IMR-90 (cell line): ENCODE results near the gene ZFPM1. TPM values are rescaled to one million over a fixed set of nuclear protein-coding genes. Genes with fewer than 3 reads are reported as not detected.

Experiments
- ATAC-seq: fragments of 200-7000 bp; cut with Tn5 transposase; 2 replicates; pipeline ENCODE4 v1.9.1; 2020; ENCODE audit warnings: low read depth, mild to moderate bottlenecking, moderate library complexity
- BruUV-seq: library from RNA; stranded (reverse); fragments of 400-500 nt; replicated peaks from 2 replicates; lab custom pipeline; 2021; lab: Mats Ljungman, UMichigan
- CTCF ChIA-PET: fragments of 300-600 bp; formaldehyde crosslinking; extraction: SDS; loops from one replicate; lab custom pipeline; 2021; ENCODE audit warnings: antibody characterized with exemption; lab: Yijun Ruan, JAX
- POLR2A ChIA-PET: fragments of 300-600 bp; sonication (Branson Sonifier 250); formaldehyde crosslinking; loops from one replicate; lab custom pipeline; 2022; ENCODE audit warnings: antibody characterized with exemption; ENCODE audit not compliant: unreplicated experiment; lab: Charles Lee
- DNase-seq: peaks from one replicate; pipeline ENCODE4 v3.0.0; 2013
- H2AFZ ChIP-seq: replicated peaks from 2 replicates; pipeline ENCODE3; 2013; ENCODE audit warnings: low read length, mild to moderate bottlenecking; ENCODE audit not compliant: poor library complexity
- H2AK5ac ChIP-seq: 2 replicates; pipeline ENCODE4 v1.6.1; 2013; ENCODE audit warnings: low read depth, low read length, inconsistent platforms
- H2AK9ac ChIP-seq: replicated peaks from 2 replicates; pipeline ENCODE3; 2013; ENCODE audit warnings: mild to moderate bottlenecking, low read depth, low read length, moderate library complexity; ENCODE audit not compliant: poor library complexity
- H2BK120ac ChIP-seq: 2 replicates; pipeline ENCODE4 v1.6.1; 2013; ENCODE audit warnings: low read depth, low read length, inconsistent platforms
- H2BK15ac ChIP-seq: 3 replicates; pipeline ENCODE4 v1.6.1; 2013; ENCODE audit warnings: low read depth, low read length, inconsistent platforms
- H2BK20ac ChIP-seq: 2 replicates; pipeline ENCODE4 v1.6.1; 2013; ENCODE audit warnings: low read depth, mild to moderate bottlenecking, inconsistent platforms, low read length, moderate library complexity
- H2BK5ac ChIP-seq: 2 replicates; pipeline ENCODE4 v1.6.1; 2013; ENCODE audit warnings: mild to moderate bottlenecking, low read depth, low read length, inconsistent platforms; ENCODE audit not compliant: poor library complexity, severe bottlenecking
- H3K14ac ChIP-seq: replicated peaks from 2 replicates; pipeline ENCODE4 v1.6.1; 2013; ENCODE audit warnings: low read depth, low read length, inconsistent platforms
- H3K18ac ChIP-seq: 2 replicates; pipeline ENCODE4 v1.6.1; 2013; ENCODE audit warnings: low read depth, low read length, control low read depth
- H3K23ac ChIP-seq: 2 replicates; pipeline ENCODE4 v1.6.1; 2013; ENCODE audit warnings: low read depth, low read length, inconsistent platforms
- H3K27ac ChIP-seq: 2 replicates; pipeline ENCODE4 v1.5.1; 2013; ENCODE audit warnings: mild to moderate bottlenecking, control low read depth, low read length; ENCODE audit not compliant: insufficient read depth
- H3K27me3 ChIP-seq: 2 replicates; pipeline ENCODE4 v1.6.1; 2013; ENCODE audit warnings: low read length; ENCODE audit not compliant: control insufficient read depth, insufficient read depth
- H3K36me3 ChIP-seq: 2 replicates; pipeline ENCODE4 v1.6.1; 2013; ENCODE audit warnings: low read length, mixed read lengths; ENCODE audit not compliant: control insufficient read depth, insufficient read depth
- H3K4ac ChIP-seq: 2 replicates; pipeline ENCODE4 v1.6.1; 2013; ENCODE audit warnings: low read depth, low read length, inconsistent platforms
- H3K4me1 ChIP-seq: 2 replicates; pipeline ENCODE4 v1.6.1; 2013; ENCODE audit warnings: low read length, mixed read lengths; ENCODE audit not compliant: control insufficient read depth, insufficient read depth
- H3K4me2 ChIP-seq: 2 replicates; pipeline ENCODE4 v1.6.1; 2013; ENCODE audit warnings: low read depth, mild to moderate bottlenecking, control low read depth, low read length, moderate library complexity
- H3K4me3 ChIP-seq: 2 replicates; pipeline ENCODE4 v1.5.1; 2013; ENCODE audit warnings: low read depth, mild to moderate bottlenecking, control low read depth, low read length, moderate library complexity; ENCODE audit not compliant: insufficient read depth
- H3K56ac ChIP-seq: 2 replicates; pipeline ENCODE4 v1.6.1; 2013; ENCODE audit warnings: low read length, inconsistent platforms; ENCODE audit not compliant: insufficient read depth; ENCODE audit errors: extremely low read depth
- H3K79me1 ChIP-seq, 2 experiments: 2 replicates each; pipeline ENCODE4 v1.6.1; 2013; ENCODE audit warnings: low read length in 2 of 2, inconsistent platforms in 1 of 2, low read depth in 1 of 2
- H3K9ac ChIP-seq: 2 replicates; pipeline ENCODE4 v1.6.1; 2013; ENCODE audit warnings: low read depth, low read length, control low read depth
- H3K9me1 ChIP-seq: 2 replicates; pipeline ENCODE4 v1.6.1; 2013; ENCODE audit warnings: low read length, inconsistent platforms; ENCODE audit not compliant: insufficient read depth
- H3K9me3 ChIP-seq: 2 replicates; pipeline ENCODE4 v1.6.1; 2013; ENCODE audit warnings: low read length; ENCODE audit not compliant: control insufficient read depth, insufficient read depth
- H4K20me1 ChIP-seq: 2 replicates; pipeline ENCODE4 v1.6.1; 2013; ENCODE audit warnings: low read length, inconsistent platforms; ENCODE audit not compliant: insufficient read depth
- H4K5ac ChIP-seq: 2 replicates; pipeline ENCODE4 v1.6.1; 2013; ENCODE audit warnings: mild to moderate bottlenecking, low read depth, low read length, control low read depth
- H4K8ac ChIP-seq, 2 experiments: 2 replicates each; pipeline ENCODE4 v1.6.1; 2013; ENCODE audit warnings: low read depth in 2 of 2, low read length in 2 of 2, control low read depth in 1 of 2, inconsistent platforms in 1 of 2
- H4K91ac ChIP-seq: 2 replicates; pipeline ENCODE4 v1.6.1; 2013; ENCODE audit warnings: low read depth, low read length, inconsistent platforms; ENCODE audit not compliant: insufficient read depth
- RCOR1 ChIP-seq: IDR thresholded peaks from 2 replicates; pipeline ENCODE4 v1.6.1; 2012; ENCODE audit warnings: mild to moderate bottlenecking, low read length, improper control_type of control experiment; ENCODE audit not compliant: insufficient replicate concordance
- RFX5 ChIP-seq: IDR thresholded peaks from 2 replicates; pipeline ENCODE4 v1.8.0; 2012; ENCODE audit warnings: low read depth, mild to moderate bottlenecking, low read length, moderate library complexity
- WGBS, 2 experiments: methylation state at CpG; one replicate each; pipeline versions ENCODE4 v1.1.5 to v1.1.7; 2013; ENCODE audit warnings: missing lambda C conversion rate in 2 of 2; ENCODE audit not compliant: insufficient read length in 1 of 2; ENCODE audit errors: extremely low coverage in 2 of 2; 5-methylcytosine and 5-hydroxymethylcytosine counted together
- dilution Hi-C: fragments of 300-500 bp; cut with HindIII; formaldehyde crosslinking; loops from one replicate; pipeline ENCODE4 v1.14.3; 2018; ENCODE audit warnings: low sequenced_read_pairs; ENCODE audit not compliant: unreplicated experiment
- in situ Hi-C: fragments of 300-500 bp; cut with MboI; formaldehyde crosslinking; loops from 3 replicates; pipeline ENCODE4 v1.14.3; 2019; ENCODE audit warnings: low sequenced_read_pairs, inconsistent platforms, mixed read lengths
- intact Hi-C: fragments of 100-400 bp; cut with micrococcal nuclease; formaldehyde crosslinking; loops from 2 replicates; pipeline ENCODE4 v1.10.0; 2022
- polyA plus RNA-seq, 3 experiments: library from polyadenylated mRNA; depleted of rRNA; stranded (reverse); fragments of >200 nt; gene quantifications; 2 replicates each; pipeline ENCODE4 v1.2.3, GENCODE V29; 2012; ENCODE audit warnings: low replicate concordance in 1 of 3
- total RNA-seq: library from RNA; depleted of rRNA; stranded (reverse); fragments of >200 nt; gene quantifications from 2 replicates; pipeline ENCODE4 v1.2.3, GENCODE V29; 2012

The ZFPM1 gene
- total and polyA plus RNA-seq, 2 of the 4 experiments (the other 2 are of a cell fraction) = 0.36 to 1.1 TPM

- H2BK120ac ChIP-seq = no peak overlapping the region
- H3K4ac ChIP-seq = no peak overlapping the region
- no peak overlapping the region for H3K14ac ChIP-seq
- H2BK5ac ChIP-seq = no peak overlapping the region
- no peak overlapping the region for H3K4me2 ChIP-seq
- no peaks in the 10 kb centered on the region for H3K9me1 ChIP-seq
- no peak for ATAC-seq
- H3K79me1 ChIP-seq = peaks cover 4 to 49% of the 10 kb centered on the region in 2 experiments; a peak in 3 of 4 replicates
- CTCF ChIA-PET = no interaction called here
- no peak overlapping the region for H3K27ac ChIP-seq
- no peak for DNase-seq
- H4K91ac ChIP-seq = no peak overlapping the region
- H4K20me1 ChIP-seq = peaks cover 31% of the 10 kb centered on the region; the same call in 1 of the 2 replicates
- no peak overlapping the region for H3K4me3 ChIP-seq
- H3K56ac ChIP-seq = no peak overlapping the region
- no peak overlapping the region for H4K8ac ChIP-seq
- H2AK9ac ChIP-seq = peak overlapping the region; percentile 35
- 86% methylated on average over 6 of the region's 18 CpGs; no CpG with 5 or more reads in 1 of the 2 experiments for WGBS, 2 experiments
- no peaks in the 10 kb centered on the region for H3K9me3 ChIP-seq
- no peak overlapping the region for H3K9ac ChIP-seq
- no peak overlapping the region for H2AFZ ChIP-seq
- TF ChIP-seq RCOR1 (no peak), RFX5 (no peak)
- no peak overlapping the region for H4K5ac ChIP-seq
- BruUV-seq = no TSS peak
- intact Hi-C loops = no loop called here
- H3K23ac ChIP-seq = no peak overlapping the region
- peaks cover 70% of the 10 kb centered on the region; the same call in 1 of the 2 replicates for H3K36me3 ChIP-seq
- no peak overlapping the region for H2BK15ac ChIP-seq
- no peaks in the 10 kb centered on the region for H3K4me1 ChIP-seq
- no peaks in the 10 kb centered on the region for H3K27me3 ChIP-seq
- no peak overlapping the region for H3K18ac ChIP-seq
- POLR2A ChIA-PET = no interaction called here
- H2AK5ac ChIP-seq = no peak overlapping the region
- dilution Hi-C loops = no loop called here
- no peak overlapping the region for H2BK20ac ChIP-seq
- in situ Hi-C loops = no loop called here
Measured at GRCh38 chr16:88434746-88435145, 18.3 kb upstream of the ZFPM1 start.
